ENCODE data around the gene ARHGAP22.

DNA sequence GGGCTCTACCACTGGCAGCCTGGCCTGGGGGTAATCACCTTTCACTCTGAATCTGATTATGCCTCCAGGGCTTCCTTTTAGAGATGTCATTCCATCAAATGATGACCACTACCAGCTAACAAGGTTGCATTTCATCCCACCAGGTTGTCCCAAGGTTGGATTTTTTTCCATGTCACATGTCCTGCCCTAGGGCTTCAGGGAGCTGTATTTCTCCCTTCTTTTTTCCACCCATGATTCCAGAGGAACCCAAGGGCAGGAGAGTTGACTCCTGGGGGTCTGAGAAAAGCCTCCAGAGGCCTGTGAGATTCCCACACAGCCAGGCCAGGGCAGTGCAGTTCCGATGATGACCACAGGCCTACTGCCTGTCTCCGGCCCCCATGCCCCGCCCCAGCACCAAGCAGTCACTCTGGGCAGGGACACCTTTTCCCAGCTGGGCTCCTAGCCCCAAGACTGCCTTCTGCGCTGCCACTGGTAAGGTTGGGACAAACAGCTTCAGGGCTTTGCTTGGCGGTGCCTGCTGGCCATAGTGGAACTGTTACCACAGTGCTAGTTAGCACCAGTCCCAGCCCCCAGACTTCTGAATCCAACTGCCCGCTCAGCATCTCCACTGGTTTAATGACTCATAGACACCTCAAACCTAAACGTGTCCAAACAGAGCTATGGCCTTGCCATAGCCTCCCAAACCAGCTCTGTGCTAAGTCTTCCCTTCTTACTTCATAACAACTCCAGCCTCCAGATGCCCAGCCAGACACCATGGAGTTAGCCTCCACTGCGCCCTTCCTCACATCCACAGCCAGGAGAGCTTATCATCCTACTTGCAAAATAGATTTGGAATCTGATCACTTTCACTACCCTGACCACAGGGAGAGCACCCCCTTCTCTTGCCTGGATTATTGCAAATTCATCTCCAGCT lies 133.7 kb downstream of the ARHGAP22 start:
- TF ChIP-seq EZH2 (IDR thresholded peaks at IDR 0.05; ENCODE audit: low read length, missing control alignments): no peak
- TF ChIP-seq, protein P1, sequence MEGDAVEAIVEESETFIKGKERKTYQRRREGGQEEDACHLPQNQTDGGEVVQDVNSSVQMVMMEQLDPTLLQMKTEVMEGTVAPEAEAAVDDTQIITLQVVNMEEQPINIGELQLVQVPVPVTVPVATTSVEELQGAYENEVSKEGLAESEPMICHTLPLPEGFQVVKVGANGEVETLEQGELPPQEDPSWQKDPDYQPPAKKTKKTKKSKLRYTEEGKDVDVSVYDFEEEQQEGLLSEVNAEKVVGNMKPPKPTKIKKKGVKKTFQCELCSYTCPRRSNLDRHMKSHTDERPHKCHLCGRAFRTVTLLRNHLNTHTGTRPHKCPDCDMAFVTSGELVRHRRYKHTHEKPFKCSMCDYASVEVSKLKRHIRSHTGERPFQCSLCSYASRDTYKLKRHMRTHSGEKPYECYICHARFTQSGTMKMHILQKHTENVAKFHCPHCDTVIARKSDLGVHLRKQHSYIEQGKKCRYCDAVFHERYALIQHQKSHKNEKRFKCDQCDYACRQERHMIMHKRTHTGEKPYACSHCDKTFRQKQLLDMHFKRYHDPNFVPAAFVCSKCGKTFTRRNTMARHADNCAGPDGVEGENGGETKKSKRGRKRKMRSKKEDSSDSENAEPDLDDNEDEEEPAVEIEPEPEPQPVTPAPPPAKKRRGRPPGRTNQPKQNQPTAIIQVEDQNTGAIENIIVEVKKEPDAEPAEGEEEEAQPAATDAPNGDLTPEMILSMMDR (conservative IDR thresholded peaks at IDR 0.05 in 1 of 2, IDR thresholded peaks at IDR 0.05 in 1 of 2; ENCODE audit: low read depth in 1 of 2, low read length in 2 of 2): no peak
